ENCODE measurements around the gene KCTD15.

DNA sequence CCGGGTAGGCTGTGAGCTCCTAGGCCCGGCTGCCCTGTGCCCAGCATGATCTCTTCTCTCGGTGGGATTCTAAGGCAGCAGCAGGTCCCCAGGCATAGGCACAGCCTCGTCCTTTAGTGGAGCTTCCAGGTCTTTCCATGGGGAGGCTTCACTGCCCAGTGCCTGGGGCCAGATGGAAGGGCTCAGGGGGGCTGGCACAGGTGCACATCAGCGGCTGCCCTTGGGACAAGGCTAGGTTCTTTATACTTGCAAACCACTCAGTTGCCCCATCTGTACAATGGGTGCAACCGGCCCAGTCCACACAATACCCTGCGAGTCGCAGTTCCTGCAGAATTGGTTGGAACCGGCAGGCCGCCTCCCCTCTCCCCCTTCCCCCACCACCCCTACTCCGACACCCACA lies 14.2 kb downstream of the KCTD15 start:
- TF ChIP-seq GATA2 (IDR thresholded peaks at IDR 0.05; ENCODE audit: low read depth, low read length) (no peak), GATA3 (IDR thresholded peaks at IDR 0.05; ENCODE audit: low read depth, low read length) (no peak)
